ENCODE measurements around the gene C16orf86. TPM values are rescaled to one million over a fixed set of nuclear protein-coding genes. Genes with fewer than 3 reads are reported as not detected.

Gene C16orf86
- total RNA-seq, 1 donor from 2014 or later: 2.6 TPM

DNA sequence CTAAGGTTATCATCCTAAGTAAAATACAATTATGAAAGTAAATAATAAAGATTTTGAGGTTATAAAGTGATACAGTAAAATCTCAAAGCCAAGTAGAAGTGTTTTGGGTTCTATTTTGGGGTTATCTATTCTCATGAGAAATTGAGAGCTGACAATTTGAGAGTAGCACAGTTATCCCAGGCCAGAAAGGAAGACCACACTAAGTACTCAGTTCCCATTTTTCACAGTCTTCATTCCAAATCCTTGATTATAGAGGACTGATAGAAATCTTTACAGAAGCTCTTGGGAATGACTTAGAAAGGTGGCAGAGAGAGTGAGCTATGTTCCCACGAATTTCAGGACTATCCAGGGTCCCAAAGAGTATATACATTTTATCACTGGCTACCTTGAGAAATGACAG lies 47.9 kb downstream of the C16orf86 start:
- no peak for DNase-seq (ENCODE audit: low spot score, unreplicated experiment)
- TF ChIP-seq, protein P1, sequence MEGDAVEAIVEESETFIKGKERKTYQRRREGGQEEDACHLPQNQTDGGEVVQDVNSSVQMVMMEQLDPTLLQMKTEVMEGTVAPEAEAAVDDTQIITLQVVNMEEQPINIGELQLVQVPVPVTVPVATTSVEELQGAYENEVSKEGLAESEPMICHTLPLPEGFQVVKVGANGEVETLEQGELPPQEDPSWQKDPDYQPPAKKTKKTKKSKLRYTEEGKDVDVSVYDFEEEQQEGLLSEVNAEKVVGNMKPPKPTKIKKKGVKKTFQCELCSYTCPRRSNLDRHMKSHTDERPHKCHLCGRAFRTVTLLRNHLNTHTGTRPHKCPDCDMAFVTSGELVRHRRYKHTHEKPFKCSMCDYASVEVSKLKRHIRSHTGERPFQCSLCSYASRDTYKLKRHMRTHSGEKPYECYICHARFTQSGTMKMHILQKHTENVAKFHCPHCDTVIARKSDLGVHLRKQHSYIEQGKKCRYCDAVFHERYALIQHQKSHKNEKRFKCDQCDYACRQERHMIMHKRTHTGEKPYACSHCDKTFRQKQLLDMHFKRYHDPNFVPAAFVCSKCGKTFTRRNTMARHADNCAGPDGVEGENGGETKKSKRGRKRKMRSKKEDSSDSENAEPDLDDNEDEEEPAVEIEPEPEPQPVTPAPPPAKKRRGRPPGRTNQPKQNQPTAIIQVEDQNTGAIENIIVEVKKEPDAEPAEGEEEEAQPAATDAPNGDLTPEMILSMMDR (IDR thresholded peaks at IDR 0.05; ENCODE audit: unreplicated experiment): no peak
- peaks cover 9% of the 10 kb centered on the region for H3K36me3 Mint-ChIP-seq (ENCODE audit: insufficient read depth)
- H3K27me3 Mint-ChIP-seq: no peaks in the 10 kb centered on the region
- no peak overlapping the region for H3K4me3 Mint-ChIP-seq (ENCODE audit: low read depth)
- no peak overlapping the region for H3K27ac Mint-ChIP-seq
- H3K4me1 Mint-ChIP-seq (ENCODE audit: low read depth): peaks cover 37% of the 10 kb centered on the region
- H3K9me3 Mint-ChIP-seq (ENCODE audit: low read depth): no peaks in the 10 kb centered on the region

DNA sequence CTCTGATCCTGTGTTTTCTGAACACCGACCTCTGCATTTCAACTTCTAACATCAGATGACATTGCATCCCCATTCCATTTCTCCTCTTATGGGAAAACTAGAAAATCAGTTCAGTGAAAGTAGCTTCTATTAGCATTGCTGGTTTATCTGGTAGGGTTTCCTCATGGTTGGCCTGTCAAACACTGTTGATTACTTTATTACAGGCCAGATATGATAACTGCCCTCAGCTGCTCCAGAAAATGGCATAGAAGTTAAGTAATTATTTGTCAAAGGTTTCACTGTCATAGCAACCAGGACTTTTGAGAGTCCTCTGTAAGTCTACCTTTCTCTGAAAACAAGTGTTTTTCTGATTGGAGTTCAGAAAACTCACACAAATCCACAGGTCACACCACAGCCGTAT lies 49.5 kb downstream of the C16orf86 start:
- H3K4me1 Mint-ChIP-seq (ENCODE audit: low read depth): peaks cover 40% of the 10 kb centered on the region
- peak overlapping the region; percentile 87 for H3K27ac Mint-ChIP-seq
- peak overlapping the region; percentile 87 for H3K4me3 Mint-ChIP-seq (ENCODE audit: low read depth)
- H3K27me3 Mint-ChIP-seq: no peaks in the 10 kb centered on the region
- TF ChIP-seq, protein P1 (IDR thresholded peaks at IDR 0.05; ENCODE audit: unreplicated experiment): no peak
- no peak for DNase-seq (ENCODE audit: low spot score, unreplicated experiment)
- peaks cover 9% of the 10 kb centered on the region for H3K36me3 Mint-ChIP-seq (ENCODE audit: insufficient read depth)
- no peaks in the 10 kb centered on the region for H3K9me3 Mint-ChIP-seq (ENCODE audit: low read depth)

Other genes starting within 250 kb of the C16orf86 start
- 38.7 and 44.5 TPM in 2 replicates for gene HSD11B2, start 235.7 kb upstream of the C16orf86 start, total RNA-seq
- gene ATP6V0D1, start 185.7 kb upstream of the C16orf86 start, total RNA-seq: 65.3 and 67.5 TPM in 2 replicates
- gene AGRP, start 183.3 kb upstream of the C16orf86 start, total RNA-seq: not detected in 2 replicates
- gene RIPOR1, start 138.0 kb upstream of the C16orf86 start, total RNA-seq: 72.7 and 78.8 TPM in 2 replicates
- gene CTCF, start 104.3 kb upstream of the C16orf86 start, total RNA-seq: 67.8 and 69.8 TPM in 2 replicates
- 11.8 and 14.2 TPM in 2 replicates for gene CARMIL2, start 21.7 kb upstream of the C16orf86 start, total RNA-seq
- 32.7 and 34.7 TPM in 2 replicates for gene ACD, start 6.6 kb upstream of the C16orf86 start, total RNA-seq
- 5.6 and 6.4 TPM in 2 replicates for gene PARD6A, start 5.9 kb upstream of the C16orf86 start, total RNA-seq
- gene ENKD1, start 64 bp upstream of the C16orf86 start, total RNA-seq: 25.1 and 26.1 TPM in 2 replicates
- gene GFOD2, start 52.5 kb downstream of the C16orf86 start, total RNA-seq: 38.8 and 40.7 TPM in 2 replicates
- 33.5 and 34.1 TPM in 2 replicates for gene RANBP10, start 139.7 kb downstream of the C16orf86 start, total RNA-seq
- gene TSNAXIP1, start 140.1 kb downstream of the C16orf86 start, total RNA-seq: 12.3 and 14.5 TPM in 2 replicates
- 28.6 and 32.0 TPM in 2 replicates for gene THAP11, start 175.5 kb downstream of the C16orf86 start, total RNA-seq
- 167 and 177 TPM in 2 replicates for gene NUTF2, start 180.1 kb downstream of the C16orf86 start, total RNA-seq
- 76.2 and 80.6 TPM in 2 replicates for gene CENPT, start 180.9 kb downstream of the C16orf86 start, total RNA-seq
- 96.8 and 110 TPM in 2 replicates for gene EDC4, start 206.2 kb downstream of the C16orf86 start, total RNA-seq
- gene NRN1L, start 218.1 kb downstream of the C16orf86 start, total RNA-seq: not detected in 2 replicates
- 42.8 and 45.0 TPM in 2 replicates for gene PSKH1, start 226.4 kb downstream of the C16orf86 start, total RNA-seq

Data from progenitor cell of endocrine pancreas (in vitro differentiated cells).